ES-I3 (cell line): ENCODE results near the gene PDAP1.
"Not testable (repeated sequence)": the region's sequence is repeated elsewhere in the genome, so short reads cannot be mapped to it uniquely, and the experiment has no call there.

ENCODE experiments used
- H3K36me3 ChIP-seq: 2 replicates; pipeline ENCODE4 v1.6.1; 2013; ENCODE audit warnings: mild to moderate bottlenecking, low read length, control low read depth, moderate library complexity; ENCODE audit not compliant: insufficient read depth
- H3K4me1 ChIP-seq: 2 replicates; pipeline ENCODE4 v1.6.1; 2013; ENCODE audit warnings: mild to moderate bottlenecking, control low read depth, low read length; ENCODE audit not compliant: insufficient read depth
- H3K9ac ChIP-seq: 2 replicates; pipeline ENCODE4 v1.6.1; 2013; ENCODE audit warnings: low read depth, mild to moderate bottlenecking, low read length, moderate library complexity
- H3K9me3 ChIP-seq: 2 replicates; pipeline ENCODE4 v1.6.1; 2013; ENCODE audit warnings: mild to moderate bottlenecking, low read length, moderate library complexity; ENCODE audit not compliant: control insufficient read depth, insufficient read depth

PDAP1 gene

DNA sequence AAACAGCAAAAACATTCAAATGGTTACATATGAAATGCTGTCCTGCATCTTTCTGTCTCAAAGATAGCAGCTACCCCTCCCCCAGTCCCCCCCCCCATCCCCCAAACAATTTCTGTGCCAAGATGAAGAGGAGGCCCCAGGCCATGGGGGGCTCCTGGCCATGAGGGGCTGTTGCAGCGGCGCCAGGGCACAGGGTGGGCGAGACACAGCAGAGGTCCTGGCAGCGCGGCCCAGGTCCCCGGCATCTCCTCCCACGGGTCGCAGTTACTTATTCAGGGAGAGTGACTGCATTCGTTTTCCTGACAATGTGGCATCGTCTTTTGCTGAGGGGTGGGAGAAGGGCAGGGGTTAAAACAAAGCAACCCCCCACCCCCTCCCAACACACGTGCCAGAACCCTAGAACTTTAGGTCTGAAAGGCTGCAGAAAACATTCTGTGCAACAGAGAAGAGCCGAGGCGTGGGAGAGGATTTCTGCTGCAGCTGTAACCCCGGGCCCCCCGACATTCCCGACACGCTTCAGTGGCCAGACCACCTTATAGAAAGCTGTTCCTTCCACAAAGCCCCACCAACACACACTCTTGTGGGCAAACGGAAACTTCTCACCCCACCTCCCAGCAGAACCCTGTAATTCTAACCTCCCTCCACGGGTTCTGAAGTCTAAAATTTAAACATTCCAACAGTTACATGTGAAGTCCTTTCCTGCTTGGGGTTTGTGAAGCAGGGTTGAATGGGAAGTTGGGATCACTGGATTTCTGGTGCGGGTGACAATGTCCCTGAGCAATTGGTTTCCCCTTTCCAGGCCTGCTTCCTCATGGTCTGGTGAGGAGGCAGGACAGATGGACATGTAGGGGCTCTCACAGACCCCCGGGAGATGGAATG lies 11.7 kb downstream of the PDAP1 start:
- no peaks in the 10 kb centered on the region for H3K9me3 ChIP-seq
- no peak overlapping the region for H3K9ac ChIP-seq
- peaks cover 26% of the 10 kb centered on the region for H3K36me3 ChIP-seq
- peaks cover 2% of the 10 kb centered on the region; the same call in 1 of the 2 replicates for H3K4me1 ChIP-seq

DNA sequence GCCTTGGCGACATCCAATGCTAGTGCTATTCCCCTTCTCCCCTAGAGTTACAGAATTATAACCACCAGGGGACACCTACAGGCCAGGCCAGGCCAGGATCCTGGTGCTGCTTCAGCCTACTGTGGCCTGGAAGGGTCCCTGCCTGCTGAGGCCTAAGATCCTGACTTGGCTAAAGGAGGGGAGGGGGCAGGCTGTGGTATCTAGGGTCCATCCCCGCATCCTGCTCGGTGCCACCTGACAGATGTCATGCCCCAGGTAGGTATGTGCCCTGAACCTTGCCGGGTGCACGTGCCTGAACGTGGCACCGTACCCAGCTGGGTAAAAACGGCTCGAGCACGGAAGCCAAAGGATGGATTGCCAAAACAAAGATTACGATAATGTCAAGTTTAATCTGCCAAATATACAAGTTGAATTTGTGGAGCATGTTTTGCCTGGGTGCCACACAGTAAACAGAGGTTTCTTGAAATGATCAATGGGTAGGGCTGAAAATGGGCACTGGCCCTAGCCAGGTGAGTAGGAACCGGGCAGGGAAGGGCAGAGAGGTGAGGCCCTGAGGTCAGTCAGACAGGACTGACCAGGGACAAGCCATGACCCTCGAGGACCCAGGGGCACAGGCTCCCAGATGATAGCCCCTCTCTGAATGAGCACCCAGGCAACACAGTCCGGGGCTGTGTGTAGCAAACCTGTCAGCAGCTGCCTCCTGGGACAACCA lies 12.6 kb downstream of the PDAP1 start:
- Histone ChIP-seq H3K9me3 (no peaks in the 10 kb centered on the region), H3K9ac (no peak overlapping the region), H3K4me1 (peaks cover 2% of the 10 kb centered on the region; the same call in 1 of the 2 replicates), H3K36me3 (peaks cover 19% of the 10 kb centered on the region)

DNA sequence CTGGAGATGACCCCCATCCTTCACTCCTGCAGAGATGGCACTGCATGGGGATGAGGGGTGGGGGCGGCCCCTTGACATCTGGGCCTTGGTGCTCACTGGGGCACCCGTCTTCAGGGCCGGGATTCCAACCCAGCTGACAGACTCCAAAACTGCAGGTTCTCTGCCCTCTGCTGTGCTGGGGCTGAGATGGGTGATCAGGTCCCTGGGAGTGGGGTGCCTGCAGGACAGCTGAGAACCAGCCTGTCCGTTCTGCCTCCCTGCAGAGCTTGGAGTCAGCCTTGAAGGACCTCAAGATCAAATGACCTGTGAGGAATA lies 14.3 kb downstream of the PDAP1 start:
- H3K9me3 ChIP-seq = no peaks in the 10 kb centered on the region
- peaks cover 2% of the 10 kb centered on the region; the same call in 1 of the 2 replicates for H3K4me1 ChIP-seq
- no peak overlapping the region for H3K9ac ChIP-seq
- peaks cover 9% of the 10 kb centered on the region for H3K36me3 ChIP-seq

DNA sequence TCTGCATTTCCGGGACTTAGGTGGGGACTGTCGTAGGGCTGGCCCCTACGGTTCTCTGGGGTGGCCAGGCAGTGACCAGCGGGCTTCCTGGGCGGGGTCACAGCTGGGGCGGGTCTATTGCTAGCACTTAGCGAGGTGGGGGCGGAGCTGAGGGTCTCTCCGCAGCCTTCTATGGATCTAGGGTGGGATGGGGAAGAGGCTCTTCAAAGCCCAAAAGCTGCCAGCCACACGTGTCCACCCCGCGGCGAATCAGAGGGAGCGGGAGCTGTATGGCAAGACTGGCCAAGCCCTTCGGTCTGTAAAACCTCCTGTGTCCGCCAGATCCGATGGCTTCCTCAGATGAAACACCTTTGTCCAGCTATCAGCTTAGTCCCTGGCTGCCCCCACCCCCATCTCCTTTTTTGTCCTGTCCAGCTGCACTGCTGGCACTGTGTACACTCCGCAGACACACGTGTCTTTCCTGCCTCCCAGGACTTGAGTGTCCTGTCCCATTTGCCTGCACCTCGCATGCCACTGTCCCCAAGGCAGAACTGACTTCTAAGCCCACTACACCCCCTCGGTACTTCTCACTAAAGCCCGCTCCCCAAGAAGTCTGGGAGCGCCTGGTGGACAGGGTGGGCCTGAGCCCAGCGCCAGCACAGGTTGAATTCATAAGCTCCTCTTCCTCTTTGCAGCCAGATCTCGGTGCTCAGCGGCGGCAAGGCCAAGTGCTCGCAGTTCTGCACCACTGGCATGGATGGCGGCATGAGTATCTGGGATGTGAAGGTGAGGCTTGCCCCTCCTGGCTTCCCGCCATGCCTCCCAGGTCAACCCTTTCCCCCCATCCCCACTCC lies 14.8 kb downstream of the PDAP1 start:
- H3K9me3 ChIP-seq = no peaks in the 10 kb centered on the region
- peaks cover 2% of the 10 kb centered on the region; the same call in 1 of the 2 replicates for H3K4me1 ChIP-seq
- peaks cover 9% of the 10 kb centered on the region for H3K36me3 ChIP-seq
- peak overlapping the region; percentile 50 for H3K9ac ChIP-seq

DNA sequence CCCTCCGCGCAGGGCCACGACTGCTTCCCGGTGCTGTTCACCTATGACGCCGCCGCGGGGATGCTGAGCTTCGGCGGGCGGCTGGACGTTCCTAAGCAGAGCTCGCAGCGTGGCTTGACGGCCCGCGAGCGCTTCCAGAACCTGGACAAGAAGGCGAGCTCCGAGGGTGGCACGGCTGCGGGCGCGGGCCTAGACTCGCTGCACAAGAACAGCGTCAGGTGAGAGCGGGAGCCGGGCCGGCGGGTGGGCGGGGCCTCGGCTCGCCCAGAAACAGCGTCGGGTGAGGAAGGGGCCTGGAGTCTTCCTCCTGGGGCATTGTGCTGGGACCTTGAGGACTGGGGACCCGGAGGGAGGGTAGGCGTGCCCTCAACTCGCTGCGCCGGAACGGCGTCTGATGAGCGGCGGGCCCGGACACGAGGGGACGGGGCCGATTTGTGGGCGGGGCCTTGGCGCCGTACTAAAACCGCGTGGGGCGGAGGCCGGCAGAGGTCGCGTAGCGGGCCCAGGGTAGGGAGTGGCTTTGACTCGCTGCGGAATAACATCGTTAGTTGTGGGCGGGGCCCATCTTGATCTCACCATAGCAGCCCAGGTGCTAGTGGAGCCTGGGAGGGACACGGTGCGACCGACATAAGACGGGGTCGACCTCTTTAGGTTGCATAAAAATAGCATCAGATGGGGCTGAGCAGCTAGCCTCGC lies 15.6 kb downstream of the PDAP1 start:
- H3K4me1 ChIP-seq = peaks cover 2% of the 10 kb centered on the region; the same call in 1 of the 2 replicates
- H3K9me3 ChIP-seq = no peaks in the 10 kb centered on the region
- H3K36me3 ChIP-seq = peaks cover 14% of the 10 kb centered on the region
- peak overlapping the region; percentile 50 for H3K9ac ChIP-seq

DNA sequence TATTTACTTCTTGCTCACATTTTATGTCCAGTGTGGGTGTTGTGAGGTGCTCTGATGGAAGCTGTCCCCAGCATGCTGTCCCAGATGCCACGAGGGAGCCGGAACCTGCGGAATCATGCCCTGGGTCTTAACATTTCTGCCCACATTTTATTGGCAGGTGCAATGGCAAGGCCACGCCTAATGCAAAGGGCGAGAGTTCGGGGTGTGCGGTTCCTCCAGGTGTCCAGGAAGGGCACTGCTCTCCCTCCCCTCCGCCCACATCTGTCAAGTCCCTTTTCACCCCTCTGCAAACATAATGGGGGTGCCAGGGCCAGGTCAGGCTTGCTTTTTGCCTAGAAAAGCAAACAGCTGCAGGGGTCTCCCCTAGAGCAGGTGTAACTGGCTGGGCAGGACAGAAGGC lies 16.4 kb downstream of the PDAP1 start:
- Histone ChIP-seq H3K9ac (peak overlapping the region; percentile 50), H3K9me3 (no peaks in the 10 kb centered on the region), H3K4me1 (peaks cover 2% of the 10 kb centered on the region; the same call in 1 of the 2 replicates), H3K36me3 (peaks cover 9% of the 10 kb centered on the region)

DNA sequence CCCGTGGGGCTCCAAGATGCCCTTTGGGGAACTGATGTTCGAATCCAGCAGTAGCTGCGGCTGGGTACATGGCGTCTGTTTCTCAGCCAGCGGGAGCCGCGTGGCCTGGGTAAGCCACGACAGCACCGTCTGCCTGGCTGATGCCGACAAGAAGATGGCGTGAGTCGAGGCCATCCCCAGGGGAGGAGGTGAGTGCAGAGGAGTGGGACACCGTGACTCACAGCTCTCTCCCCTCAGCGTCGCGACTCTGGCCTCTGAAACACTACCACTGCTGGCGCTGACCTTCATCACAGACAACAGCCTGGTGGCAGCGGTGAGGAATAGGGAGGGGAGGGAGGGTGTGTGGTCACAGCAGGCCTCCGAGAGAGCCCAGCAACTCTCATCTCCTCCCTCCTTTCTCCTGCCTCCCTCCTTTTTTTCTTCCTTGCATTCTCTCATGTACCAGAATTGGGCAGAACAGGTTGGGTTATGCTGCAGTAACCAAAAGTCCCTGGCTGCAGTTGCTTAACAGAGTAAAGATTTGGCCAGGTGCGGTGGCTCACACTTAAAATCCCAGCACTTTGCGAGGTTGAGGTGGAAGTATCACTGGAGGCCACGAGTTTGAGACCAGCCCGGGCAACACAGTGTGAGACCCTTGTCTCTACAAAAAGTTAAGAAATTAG lies 17.3 kb downstream of the PDAP1 start:
- Histone ChIP-seq H3K9ac (no peak overlapping the region), H3K36me3 (peaks cover 11% of the 10 kb centered on the region), H3K9me3 (no peaks in the 10 kb centered on the region), H3K4me1 (peaks cover 2% of the 10 kb centered on the region; the same call in 1 of the 2 replicates)

DNA sequence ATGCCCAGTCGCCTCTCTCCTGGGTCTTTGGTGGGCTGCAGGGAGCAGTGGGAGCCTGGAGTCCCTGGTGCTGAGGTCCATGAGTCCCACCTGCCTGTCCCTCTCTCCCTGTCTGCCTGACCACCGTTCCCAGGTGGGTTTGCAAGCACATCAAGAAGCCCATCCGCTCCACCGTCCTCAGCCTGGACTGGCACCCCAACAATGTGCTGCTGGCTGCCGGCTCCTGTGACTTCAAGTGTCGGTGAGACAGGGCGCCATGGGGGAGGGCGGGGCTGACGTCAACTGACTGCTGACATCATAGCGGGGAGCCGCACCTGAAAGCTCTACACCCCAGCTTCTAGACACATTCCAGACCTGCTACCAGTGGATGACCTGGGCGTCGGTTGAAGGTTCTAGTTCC lies 18.6 kb downstream of the PDAP1 start:
- H3K9me3 ChIP-seq = no peaks in the 10 kb centered on the region
- H3K4me1 ChIP-seq = peaks cover 2% of the 10 kb centered on the region; the same call in 1 of the 2 replicates
- peaks cover 11% of the 10 kb centered on the region for H3K36me3 ChIP-seq
- no peak overlapping the region for H3K9ac ChIP-seq

DNA sequence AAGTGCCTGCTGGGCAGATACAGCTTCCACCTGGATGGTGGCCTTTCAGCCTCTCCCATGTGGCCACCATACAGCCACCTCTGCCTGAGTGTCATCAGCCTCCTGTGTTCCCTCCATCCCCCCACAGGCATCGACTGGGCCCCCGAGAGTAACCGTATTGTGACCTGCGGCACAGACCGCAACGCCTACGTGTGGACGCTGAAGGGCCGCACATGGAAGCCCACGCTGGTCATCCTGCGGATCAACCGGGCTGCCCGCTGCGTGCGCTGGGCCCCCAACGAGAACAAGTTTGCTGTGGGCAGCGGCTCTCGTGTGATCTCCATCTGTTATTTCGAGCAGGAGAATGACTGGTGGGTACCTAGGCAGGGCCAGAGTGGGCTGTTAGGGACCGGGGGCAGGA lies 20.5 kb downstream of the PDAP1 start:
- no peak overlapping the region for H3K9ac ChIP-seq
- no peaks in the 10 kb centered on the region for H3K4me1 ChIP-seq
- peaks cover 11% of the 10 kb centered on the region for H3K36me3 ChIP-seq
- no peaks in the 10 kb centered on the region for H3K9me3 ChIP-seq

DNA sequence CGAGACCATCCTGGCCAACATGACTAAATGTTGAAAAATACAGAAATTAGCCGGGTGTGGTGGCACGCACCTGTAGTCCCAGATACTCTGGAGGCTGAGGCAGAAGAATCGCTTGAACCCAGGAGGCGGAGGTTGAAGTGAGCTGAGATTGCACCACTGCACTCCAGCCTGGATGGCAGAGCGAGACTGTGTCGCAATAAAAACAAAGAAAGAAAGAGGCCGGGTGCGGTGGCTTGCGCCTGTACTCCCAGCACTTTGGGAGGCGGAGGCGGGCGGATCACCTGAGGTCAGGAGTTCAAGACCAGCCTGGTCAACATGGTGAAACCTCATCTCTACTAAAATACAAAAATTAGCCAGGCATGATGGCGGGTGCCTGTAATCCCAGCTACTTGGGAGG lies 21.2 kb downstream of the PDAP1 start:
- H3K4me1 ChIP-seq, H3K9ac ChIP-seq, H3K9me3 ChIP-seq: not testable (repeated sequence)
- peaks cover 11% of the 10 kb centered on the region for H3K36me3 ChIP-seq

DNA sequence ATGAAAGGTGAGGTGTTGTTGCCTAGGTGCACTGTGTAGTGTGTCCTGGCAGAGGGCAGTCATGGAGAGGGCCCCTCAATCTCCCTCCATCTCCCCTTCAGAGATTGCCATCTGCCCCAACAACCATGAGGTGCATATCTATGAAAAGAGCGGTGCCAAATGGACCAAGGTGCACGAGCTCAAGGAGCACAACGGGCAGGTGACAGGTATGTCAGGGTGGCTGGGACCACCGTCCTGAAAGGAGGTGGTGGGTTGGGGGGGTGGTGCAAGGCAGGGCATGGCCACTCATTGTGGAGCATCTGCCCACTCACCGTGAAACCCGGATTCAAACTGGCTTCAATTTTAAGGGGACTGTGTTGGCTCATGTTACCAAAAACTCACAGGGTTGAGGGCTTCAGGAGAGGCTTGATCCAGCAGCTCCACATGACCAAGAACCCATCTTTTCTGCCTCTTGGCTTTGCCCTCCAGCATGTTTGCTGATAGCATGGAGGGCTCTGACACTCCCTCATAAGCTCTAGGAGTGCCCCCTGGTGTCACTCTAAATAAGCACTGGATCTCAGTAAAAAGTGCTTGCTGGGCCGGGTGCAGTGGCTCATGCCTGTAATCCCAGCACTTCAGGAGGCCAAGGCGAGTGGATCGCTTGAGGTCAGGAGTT lies 21.7 kb downstream of the PDAP1 start:
- H3K9ac ChIP-seq = no peak overlapping the region
- H3K4me1 ChIP-seq = no peaks in the 10 kb centered on the region
- H3K9me3 ChIP-seq = no peaks in the 10 kb centered on the region
- H3K36me3 ChIP-seq = peaks cover 11% of the 10 kb centered on the region

DNA sequence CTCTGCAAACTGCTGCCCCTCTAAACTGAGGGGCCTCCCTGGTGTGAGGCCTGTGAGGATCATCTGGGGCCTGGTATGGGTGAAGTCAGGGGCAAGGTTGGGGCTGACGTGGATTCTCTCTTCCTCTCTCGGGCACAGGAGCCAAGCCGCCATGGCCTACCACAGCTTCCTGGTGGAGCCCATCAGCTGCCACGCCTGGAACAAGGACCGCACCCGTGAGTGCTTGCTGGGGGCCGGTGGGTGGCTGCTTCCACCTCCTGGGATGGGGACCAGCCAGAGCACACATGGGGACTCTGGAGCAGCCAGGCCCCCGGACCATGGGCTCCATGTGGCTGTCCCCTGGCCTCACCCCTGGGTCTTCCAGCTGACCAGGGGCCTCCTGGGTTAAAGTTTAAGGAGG lies 22.8 kb downstream of the PDAP1 start:
- Histone ChIP-seq H3K9me3 (no peaks in the 10 kb centered on the region), H3K4me1 (no peaks in the 10 kb centered on the region; the same call in 1 of the 2 replicates), H3K36me3 (peaks cover 11% of the 10 kb centered on the region), H3K9ac (no peak overlapping the region)

DNA sequence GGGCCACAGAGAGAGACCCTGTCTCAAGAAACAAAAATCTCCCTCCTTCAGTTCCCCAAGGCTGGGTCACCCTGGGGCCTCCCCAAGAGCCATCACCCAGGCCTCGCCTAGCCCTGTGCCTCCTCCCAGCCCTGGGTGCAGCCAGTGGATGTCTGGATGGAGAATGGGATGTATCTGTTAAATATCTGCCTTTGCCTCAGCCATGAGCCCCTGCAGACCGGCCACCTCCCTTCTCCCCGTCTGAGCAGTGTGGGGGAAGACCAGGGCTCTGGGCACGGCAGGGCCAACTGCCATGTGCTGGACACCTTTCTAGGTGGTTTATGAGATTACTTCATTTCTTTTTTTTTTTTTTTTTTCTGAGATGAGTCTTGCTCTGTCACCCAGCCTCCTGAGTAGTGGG lies 23.9 kb downstream of the PDAP1 start:
- H3K36me3 ChIP-seq = peaks cover 11% of the 10 kb centered on the region
- no peak overlapping the region for H3K9ac ChIP-seq
- H3K4me1 ChIP-seq = peaks cover 10% of the 10 kb centered on the region
- H3K9me3 ChIP-seq = no peaks in the 10 kb centered on the region
